Right lung (tissue), 5 donors: ENCODE results near the gene NSMF. TPM values are rescaled to one million over a fixed set of nuclear protein-coding genes. Genes with fewer than 3 reads are reported as not detected.
"Not testable (repeated sequence)": the region's sequence is repeated elsewhere in the genome, so short reads cannot be mapped to it uniquely, and the experiment has no call there.

Experiments used
- DNase-seq, 2 donors: peaks; one replicate each; pipeline ENCODE4 v3.0.0-alpha.2; 2013
- polyA plus RNA-seq, 5 donors: library from polyadenylated mRNA; unstranded; fragments of 120-200 nt; gene quantifications; one replicate each; pipeline versions ENCODE4 v1.2.1 to v1.2.3, GENCODE V29; 2013; ENCODE audit warnings: inconsistent platforms in 1 of 5, low replicate concordance in 1 of 5; ENCODE audit not compliant: insufficient read length in 5 of 5, insufficient read depth in 1 of 5

NSMF gene
- polyA plus RNA-seq, 5 donors, result 31.1 to 46.8 (median 40.3) TPM

GRCh38 chr9:137415451-137415850, 43.7 kb downstream of the NSMF start:
- DNase-seq, result no peak

- no peak for DNase-seq
These were observed 46.7 kb downstream of the NSMF start for GRCh38 chr9:137412431-137412830.

DNA sequence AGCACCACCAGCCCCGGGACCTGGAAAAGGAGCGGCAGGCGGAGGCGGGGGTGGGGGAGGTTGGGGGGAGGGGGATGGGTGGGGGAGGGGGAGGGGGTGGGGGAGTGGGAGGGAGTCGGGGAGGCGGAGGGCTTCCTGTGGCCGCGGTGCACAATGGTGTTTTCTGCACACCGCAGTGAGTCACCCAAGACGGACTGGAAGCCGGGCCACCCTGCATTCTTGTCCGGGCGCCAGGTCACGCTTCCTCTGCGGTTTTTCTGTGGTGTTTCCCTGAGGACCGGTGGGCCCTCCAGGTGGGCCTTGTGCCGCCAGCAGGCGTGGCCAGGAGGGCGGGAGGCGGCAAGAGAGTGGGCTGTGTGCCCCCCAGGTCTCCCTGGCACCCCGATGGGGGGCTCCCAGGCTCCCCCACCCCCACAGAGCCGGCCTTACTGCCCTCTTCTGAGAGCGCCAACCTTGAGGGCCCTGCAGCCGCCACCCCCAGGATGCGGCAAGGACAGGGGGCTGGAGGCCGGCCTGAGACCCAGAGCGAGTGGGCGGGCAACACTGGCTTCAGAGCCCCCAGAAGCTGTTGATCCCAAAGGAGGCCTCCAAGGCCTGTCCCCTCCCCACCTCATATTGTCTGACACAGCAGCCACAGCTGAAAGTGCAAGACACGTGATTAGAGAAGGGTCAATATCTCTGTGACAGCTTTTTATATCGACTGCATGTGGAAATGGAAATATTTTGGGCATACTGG, 47.3 kb downstream of the NSMF start:
- no peak for DNase-seq

DNA sequence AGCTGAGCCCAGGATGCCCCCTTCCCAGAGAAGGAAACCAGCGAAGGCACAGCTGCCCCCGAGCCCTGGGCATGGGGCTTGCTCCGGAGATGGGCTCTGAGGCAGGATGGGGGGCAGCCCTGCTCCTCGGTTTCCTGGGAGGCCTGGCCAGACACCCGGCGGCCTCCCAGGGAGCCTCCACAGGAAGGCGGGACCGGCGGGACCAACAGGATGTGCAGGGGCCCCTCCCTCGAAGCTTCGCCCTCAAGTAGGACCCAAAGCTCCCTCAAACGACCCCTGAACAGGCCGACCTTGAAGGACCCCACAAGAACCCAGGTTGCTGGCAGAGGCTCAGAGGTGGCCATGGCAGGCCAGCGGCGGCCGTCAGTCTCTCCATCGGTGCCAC, 47.9 kb downstream of the NSMF start:
- no peak for DNase-seq

DNA sequence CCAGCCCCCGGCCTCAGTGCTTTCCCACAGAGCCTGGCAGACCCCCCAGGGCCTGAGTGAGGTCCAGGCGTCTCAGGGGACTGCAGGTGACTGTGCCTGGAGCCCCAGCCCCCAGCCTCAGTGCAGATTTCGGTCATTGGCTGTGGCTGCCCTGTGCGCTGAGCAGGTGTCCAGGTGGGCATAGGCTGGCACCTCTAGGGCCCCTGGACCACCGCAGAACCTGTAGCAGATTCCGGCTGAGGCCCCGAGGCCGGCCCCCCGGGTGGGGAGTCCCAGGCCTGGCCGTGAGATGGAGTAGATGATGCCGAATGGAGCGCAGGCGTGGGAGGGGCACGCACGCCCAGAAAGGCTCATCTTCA, 48.3 kb downstream of the NSMF start:
- no peak for DNase-seq

GRCh38 chr9:137410236-137410890, 48.8 kb downstream of the NSMF start:
- DNase-seq, result not testable (repeated sequence)

DNA sequence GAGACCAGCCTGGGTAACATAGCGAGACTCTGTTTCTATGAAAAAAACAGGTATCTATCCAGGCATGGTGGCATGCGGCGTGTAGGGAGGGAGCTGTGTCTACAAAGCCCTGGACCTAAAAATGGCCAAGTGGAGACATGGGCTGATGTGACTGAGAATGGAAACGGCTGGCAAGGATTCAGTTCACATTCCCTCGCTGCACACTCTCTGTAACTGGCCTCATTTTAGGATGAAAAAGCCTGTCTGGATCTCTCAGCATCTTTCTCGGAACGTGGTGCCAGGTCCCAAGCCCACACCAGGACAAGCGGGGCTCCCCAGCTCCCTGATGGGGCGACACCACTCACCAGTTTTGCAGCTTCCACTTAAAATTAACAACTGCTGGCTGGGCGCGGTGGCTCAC, 49.6 kb downstream of the NSMF start:
- DNase-seq, result no peak

GRCh38 chr9:137408651-137409405, 50.3 kb downstream of the NSMF start:
- DNase-seq, result no peak

GRCh38 chr9:137407590-137408300, 51.4 kb downstream of the NSMF start:
- DNase-seq, result no peak

- DNase-seq, result peak in 1 of 2 donors; percentile 55
These were observed 52.1 kb downstream of the NSMF start for GRCh38 chr9:137406876-137407589.

- no peak for DNase-seq
These were observed 52.9 kb downstream of the NSMF start for GRCh38 chr9:137406085-137406760.

DNA sequence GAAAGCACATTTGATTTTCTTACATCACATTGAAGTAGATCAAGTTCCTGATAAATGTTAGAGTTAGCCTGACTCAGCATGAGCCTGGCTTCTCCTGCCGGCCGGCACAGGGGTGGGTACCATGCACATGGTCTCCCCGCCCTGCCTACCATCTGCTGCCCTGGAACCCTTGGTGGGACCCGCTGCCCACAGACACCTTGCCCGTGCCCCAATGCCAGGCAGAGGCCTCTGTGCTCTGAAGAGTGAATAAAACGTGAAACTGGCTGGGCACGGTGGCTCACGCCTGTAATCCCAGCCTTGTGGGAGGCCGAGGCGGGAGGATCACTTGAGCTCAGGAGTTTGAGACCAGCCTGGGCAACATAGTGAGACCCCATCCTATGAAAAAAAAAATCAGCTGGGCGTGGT, 53.5 kb downstream of the NSMF start:
- no peak for DNase-seq

GRCh38 chr9:137404961-137405567, 54.1 kb downstream of the NSMF start:
- DNase-seq, result no peak

DNA sequence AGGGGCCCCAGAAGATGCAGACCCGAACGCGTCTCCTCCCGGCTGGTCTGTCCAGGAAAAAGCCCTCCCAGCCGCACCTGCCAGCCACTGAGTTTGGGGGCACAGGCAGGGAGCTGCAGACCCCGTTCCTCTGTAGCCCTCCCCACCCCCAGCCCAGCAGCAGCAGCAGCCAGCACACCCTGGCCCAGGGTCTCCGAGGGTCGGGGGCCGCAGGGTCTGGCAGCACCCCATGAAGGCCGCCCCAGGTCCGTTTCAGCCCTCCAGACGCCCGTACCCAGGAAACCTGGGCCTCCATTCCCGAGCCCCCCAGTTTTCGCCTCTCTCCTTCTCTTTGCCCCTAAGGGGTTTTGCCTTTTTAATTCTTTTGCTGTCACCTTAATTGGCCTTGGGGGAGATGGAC, 55.9 kb downstream of the NSMF start:
- no peak for DNase-seq

DNA sequence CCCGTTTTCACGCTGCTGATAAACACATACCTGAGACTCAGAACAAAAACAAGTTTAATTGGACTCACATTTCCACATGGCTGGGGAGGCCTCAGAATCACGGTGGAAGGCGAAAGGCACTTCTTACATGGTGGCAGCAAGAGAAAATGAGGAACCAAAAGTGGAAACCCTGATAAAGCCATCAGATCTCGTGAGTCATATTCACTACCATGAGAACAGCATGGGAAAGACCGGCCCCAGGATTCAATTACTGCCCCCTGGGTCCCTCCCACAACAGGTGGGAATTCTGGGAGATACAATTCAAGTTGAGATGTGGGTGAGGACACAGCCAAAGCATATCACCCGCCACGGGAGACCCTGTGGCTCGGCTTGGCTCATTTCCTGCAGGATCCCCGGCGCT, 56.4 kb downstream of the NSMF start:
- no peak for DNase-seq

DNA sequence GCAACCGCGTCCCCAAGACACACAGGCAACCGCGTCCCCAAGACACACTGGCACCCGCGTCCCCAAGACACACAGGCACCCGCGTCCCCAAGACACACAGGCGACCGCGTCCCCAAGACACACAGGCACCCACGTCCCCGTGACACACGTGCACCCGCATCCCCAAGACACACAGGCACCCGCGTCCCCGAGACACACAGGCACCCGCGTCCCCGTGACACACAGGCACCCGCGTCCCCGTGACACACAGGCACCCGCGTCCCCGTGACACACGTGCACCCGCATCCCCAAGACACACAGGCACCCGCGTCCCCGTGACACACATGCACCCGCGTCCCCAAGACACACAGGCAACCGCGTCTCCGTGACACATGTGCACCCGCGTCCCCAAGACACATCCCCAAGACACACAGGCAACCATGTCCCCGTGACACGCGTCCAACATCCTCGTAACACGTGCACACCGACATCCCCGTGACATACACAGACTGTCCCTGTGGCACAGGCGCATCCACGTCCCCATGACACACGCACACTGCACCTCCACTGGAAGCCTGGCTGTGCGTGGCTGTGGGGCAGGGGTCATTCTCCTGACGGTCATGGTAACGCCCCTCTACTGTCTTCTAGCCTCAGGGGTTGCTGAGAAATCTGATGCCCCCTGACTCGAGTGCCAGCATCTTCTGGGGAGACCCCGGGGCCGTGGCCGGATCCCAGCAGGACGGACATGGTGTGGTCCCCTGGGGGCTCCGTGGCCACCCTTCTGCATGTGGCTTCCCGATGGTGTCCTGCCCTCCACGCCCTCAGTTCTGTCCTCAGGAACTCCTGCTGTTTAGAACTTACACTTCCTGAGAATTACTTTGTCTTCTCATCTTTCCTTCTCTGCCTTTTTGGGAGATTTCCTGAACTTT, 60.3 kb downstream of the NSMF start:
- DNase-seq, result no peak

- no peak for DNase-seq
These were observed 61.3 kb downstream of the NSMF start for GRCh38 chr9:137397675-137398423.
